ENCODE results near the gene FCF1.

DNA sequence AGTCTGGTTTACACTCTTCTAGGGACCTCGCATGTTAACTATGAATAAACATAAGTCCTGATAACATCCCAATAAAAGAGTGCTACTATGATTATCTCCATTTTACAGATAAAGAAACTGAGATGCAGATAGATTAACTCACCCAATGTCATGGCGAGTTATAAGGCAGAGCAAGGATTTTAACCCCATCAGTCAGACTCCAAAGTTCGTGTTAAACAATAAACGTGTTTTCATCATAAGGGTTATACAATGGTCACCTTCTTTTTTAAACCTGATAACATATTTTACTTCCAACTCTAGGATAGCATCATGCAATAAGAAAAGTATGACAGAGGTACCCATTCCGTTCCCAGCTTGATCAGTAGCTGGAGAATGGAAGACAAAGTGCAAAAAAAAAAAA is 1.3 kb upstream of the FCF1 start:
- TF ChIP-seq, protein P1, sequence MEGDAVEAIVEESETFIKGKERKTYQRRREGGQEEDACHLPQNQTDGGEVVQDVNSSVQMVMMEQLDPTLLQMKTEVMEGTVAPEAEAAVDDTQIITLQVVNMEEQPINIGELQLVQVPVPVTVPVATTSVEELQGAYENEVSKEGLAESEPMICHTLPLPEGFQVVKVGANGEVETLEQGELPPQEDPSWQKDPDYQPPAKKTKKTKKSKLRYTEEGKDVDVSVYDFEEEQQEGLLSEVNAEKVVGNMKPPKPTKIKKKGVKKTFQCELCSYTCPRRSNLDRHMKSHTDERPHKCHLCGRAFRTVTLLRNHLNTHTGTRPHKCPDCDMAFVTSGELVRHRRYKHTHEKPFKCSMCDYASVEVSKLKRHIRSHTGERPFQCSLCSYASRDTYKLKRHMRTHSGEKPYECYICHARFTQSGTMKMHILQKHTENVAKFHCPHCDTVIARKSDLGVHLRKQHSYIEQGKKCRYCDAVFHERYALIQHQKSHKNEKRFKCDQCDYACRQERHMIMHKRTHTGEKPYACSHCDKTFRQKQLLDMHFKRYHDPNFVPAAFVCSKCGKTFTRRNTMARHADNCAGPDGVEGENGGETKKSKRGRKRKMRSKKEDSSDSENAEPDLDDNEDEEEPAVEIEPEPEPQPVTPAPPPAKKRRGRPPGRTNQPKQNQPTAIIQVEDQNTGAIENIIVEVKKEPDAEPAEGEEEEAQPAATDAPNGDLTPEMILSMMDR (conservative IDR thresholded peaks at IDR 0.05; ENCODE audit: low read length), result no peak
- TF ChIP-seq EZH2phosphoT487 (IDR thresholded peaks at IDR 0.05; ENCODE audit: borderline replicate concordance, low read depth, low read length), result no peak
